CD4-positive, alpha-beta T cell treated with Interferon alpha-2 for 1 hour (primary cell): Measurements from ENCODE around the gene HECTD1.
"Not testable (repeated sequence)": the region's sequence is repeated elsewhere in the genome, so short reads cannot be mapped to it uniquely, and the experiment has no call there.

Experiments
- DNase-seq, 2 donors: peaks; one replicate each; pipeline ENCODE4 v3.0.0-alpha.2; 2020 to 2022

The HECTD1 gene

DNA sequence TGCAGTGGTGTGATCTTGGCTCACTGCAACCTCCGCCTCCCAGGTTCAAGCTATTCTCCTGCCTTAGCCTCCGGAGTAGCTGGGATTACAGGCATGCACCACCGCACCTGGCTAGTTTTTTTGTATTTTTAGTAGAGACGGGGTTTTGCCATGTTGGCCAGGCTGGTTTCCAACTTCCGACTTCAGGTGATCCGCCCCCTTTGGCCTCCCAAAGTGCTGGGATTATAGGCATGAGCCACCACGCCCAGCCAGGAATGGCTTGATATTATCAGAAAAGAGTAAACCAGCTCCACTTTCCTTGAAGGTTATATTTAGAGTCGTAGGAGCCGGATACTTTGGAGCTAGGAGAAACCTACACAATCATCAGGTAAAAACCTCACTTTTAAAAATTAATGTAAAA lies 121.1 kb downstream of the HECTD1 start:
- DNase-seq = not testable (repeated sequence)

DNA sequence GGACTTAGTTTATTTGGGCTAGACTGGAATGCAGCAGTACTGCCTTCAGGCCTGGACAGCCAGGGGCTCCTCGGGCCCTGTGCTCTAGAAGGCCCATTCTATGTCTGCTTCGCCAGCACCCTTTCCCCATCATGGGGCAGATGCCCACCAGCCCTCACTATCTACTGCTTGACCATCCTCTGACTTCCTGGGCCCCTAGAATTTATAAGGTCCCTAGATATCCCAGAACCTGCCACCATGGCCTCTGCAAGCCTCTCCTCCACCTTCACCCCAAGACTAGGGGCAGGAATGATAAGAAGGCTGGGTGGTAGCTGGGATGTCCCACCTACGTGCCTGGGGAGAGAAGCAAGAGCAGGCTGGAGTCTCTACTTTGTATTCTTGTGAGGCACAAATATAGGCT lies 122.6 kb downstream of the HECTD1 start:
- DNase-seq = no peak

DNA sequence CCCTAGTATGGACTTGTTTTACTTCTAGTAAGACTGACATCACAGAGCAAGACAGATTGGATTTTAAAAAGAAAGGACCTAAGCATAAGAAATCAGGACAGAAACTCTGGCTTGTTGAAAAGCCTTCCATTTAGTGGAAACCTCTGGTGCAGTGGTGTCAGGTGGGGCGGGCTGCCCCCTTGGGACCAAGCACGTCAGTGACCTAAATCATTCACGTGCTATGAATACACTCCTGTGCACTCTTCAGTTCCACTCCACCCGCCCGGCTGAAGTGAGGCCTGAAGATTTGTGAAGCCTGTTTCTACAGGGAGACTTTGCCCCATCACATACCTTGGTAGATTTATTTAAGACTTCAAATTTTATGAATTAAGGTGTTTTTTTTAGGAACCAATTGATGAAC lies 123.2 kb downstream of the HECTD1 start:
- DNase-seq = peak in 1 of 2 donors; percentile 8

DNA sequence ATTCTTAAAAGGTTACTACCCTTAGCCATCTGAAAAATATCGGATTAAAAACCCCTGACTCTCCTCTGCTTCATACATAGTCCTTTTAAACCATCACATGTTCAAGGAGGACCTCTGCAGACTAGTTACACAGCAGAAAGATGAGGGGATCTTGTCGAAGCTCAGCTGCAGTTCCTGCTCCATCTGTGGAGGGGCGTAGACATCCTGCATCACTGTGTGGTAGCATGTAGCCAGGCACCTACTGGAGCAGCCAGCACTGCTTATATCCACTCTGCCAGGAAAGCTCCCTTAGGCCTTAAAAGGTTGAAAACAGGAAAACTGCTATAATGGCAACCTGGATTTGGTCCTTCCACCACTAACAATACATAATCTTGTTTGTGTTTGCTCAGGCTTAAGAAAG lies 123.8 kb downstream of the HECTD1 start:
- DNase-seq = no peak

DNA sequence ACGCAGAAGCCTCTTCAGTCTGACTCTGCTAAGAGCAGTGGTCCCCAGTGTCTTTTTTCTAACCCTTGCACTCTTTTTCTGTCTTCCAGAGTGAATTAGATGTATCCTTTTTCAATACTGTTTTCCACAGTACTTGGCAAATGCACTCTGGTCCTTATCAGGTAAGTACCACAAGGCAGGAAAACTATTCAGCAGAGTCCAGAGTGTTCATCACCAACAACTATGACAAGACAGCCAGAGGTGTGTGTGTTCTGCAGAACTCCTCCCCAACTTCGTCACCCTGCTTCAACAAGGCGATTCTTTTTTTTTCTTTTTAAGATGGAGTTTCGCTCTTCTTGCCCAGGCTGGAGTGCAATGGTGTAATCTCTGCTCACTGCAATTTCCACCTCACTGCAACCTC lies 127.1 kb downstream of the HECTD1 start:
- DNase-seq = no peak

DNA sequence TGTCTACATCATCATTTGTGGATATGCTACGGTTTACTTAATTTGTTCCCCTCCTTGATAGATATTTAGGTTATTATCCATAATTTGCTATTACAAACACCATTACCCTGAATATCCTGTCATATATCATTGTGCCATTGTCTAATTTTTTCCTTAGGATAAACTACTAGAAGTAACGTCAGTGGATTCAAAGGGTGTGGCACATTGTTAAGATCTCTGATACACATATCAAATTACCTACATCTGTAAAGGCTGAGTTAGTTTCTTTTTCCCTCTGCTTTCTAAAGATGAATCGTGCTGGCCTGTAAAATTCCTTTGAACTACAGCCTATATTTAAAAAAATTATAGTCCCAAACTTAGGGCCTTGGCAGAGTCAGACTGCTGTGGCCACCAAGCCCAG lies 127.5 kb downstream of the HECTD1 start:
- no peak for DNase-seq

DNA sequence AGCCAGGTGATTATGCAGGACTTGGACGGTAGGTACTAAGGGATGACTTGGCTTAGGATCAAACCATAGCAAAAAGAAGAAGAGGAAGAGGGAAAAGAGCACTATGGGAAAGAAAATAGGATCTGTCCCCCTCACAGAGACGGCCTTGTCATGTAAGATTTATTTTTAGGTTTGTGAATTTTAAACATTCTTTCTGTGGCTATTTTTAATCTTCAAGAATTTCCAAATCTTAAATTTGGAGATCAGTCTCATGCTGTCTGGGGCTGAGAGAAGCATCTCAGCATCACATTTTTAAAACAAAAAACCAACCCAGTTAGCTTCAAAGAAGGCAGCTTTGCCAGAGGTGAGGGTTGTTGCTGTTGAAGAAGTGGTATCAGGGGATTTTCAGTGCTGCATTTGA lies 128.8 kb downstream of the HECTD1 start:
- DNase-seq = no peak

DNA sequence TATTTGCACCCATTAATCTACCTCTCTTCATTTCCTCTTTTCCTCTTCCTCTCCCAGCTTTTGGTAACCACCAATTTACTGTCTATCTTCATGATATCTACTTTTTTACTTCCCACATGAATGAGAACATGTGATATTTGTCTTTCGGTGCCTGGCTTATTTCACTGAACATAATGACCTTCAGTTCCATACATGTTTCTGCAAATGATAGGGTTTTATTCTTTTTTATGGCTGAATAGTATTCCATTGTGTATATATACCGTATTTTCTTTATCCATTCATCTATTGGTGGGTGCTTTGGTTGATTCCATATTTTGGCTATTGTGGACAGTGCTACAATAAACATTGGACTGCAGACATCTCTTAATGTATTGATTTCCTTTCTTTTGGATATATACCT lies 132.4 kb downstream of the HECTD1 start:
- DNase-seq = no peak

DNA sequence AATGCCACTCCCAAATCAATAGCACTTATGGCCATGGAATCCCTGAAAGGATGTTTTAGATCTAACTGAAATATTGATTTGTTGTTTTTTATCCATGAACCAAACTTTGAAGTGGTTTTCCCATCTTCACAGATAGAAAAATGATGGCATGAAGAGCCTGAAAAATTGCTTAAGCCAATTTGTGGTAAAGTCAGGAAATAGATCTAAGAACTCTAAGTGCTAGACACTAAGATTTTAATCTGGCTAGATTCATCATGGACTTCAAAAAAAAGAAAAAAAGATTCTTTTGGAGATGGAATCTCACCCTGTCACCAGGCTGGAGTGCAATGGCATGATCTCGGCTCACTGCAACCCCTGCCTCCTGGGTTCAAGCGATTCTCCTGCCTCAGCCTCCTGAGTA lies 136.4 kb downstream of the HECTD1 start:
- DNase-seq = no peak

DNA sequence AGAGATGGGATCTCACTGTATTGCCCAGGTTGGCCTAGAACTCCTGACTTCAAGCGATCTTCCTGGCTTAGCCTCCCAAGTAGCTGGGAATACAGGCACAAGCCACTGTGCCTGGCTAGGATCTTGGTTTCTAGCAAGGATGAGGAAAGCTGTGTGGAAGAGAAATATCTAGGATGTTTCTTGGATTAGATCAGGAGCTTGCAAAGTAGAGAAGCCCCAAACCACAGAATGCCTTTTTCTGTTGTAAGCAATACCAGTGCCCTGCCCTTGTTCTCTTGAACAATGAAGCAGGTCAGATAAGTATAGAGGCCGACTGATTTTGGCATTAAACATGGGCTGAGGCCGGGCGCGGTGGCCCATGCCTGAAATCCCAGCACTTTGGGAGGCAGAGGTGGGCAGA lies 137.2 kb downstream of the HECTD1 start:
- no peak for DNase-seq

DNA sequence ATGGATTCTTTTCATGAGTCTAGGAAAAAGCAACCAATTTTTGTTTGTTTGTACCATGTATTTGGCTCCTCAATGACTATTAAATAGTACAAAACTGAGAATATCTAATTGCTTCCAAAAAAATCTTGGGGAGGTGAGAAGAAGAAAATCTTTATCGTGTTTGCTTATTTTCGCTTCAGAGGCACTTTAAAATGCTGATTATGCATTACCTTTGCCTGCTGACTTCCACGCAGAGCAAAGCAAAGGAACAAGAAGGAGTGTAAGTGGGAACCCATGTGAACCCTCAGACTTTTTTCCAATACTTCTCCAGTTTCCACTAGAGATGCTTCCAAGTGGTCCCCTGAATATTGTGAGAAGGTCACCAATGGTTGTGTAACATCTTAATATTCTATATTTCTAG lies 138.2 kb downstream of the HECTD1 start:
- DNase-seq = no peak

DNA sequence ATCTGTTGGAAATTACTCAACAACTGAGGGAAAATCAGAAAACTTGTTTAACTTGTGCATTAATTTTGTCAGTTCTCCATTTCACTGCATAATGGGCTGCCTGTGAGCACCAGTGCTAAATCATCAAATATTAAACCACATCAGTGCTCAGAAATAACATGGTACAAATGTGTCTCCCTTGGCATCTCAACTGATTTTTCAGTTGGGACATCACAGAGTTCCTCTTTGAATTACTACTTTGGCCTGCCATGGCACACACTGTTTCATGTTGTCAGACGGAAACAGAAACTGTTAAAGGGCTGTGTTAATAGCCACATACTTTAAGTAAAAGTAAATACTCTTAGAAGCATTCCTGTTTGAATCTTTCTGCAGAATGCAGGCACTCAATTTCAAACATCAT lies 139.4 kb downstream of the HECTD1 start:
- no peak for DNase-seq

DNA sequence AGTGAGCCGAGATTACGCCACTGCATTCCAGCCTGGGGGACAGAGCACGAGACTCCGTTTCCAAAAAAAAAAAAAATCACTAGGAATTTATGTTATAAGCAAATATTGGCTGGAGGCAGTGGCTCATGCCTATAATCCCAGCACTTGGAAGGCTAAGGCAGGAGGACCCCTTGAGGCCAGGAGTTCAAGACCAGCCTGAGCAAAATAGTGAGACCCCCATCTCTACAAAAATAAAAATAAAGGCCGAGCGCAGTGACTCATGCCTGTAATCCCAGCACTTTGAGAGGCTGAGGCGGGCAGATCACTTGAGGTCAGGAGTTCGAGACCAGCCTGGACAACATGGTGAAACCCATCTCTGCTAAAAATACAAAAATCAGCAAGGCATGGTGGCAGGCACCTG lies 144.7 kb downstream of the HECTD1 start:
- DNase-seq = not testable (repeated sequence)

DNA sequence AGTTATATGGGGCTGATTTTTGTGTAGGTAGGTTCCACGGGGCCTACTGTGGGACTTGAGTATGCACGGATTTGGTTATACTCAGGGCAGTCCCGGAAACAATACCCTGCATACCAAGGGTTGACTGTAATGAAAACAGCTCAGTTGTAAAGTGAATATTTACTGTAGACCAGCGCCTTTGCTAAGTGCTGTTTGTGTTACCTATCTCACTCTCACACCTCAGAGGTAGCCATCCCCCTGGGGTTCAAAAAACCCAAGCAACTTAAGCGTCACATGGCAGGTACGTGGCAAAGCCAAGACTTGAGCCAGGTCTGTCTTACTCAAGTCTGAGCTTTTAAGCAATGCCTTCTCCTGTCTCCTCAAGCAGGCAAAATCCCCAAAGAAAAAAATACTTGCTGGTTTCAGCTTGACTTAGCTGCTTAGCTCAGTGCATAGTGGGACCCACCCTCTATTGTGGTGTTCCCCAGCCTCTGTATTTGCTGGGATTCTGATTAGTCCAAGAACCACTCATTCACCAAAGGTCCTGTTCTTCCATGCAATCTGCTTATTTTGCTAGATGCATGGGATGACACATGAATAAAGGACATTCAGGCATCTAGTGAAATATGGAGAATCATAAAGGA lies 147.2 kb downstream of the HECTD1 start:
- no peak for DNase-seq

DNA sequence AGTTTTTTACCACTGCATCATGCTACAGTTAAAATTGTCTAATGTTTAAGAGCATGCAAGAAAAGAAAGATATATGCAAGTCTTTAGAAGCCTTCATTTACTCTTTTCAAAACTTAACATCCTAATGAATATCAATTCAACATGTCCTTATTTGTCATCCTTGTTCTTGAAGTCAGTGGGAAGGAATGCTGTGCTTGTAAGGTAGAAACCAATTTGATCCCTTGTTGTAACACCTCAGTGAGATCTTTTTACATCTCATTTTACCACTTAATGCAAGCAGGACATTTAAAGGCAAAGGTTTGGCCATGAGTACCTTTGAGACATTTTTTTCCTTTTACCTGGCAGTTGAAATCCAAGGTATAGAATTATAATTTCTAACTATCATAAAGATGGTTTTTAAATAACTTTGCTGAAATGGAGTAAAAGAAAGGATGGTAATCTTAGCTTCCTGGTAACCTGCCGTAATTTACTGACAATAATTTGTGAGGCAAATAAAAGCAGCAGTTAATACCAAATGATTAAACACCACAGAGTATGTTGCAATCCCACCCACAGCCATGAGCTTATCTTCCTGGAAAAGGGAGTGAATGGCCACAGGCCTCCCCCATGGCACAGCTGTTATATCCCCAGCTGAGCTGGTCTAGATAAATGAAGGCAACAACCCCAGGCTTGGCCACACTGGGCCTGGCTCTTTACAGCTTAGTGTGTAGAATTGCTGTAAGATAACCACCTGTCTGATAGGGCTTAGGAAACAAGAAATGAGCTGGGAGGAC lies 148.3 kb downstream of the HECTD1 start:
- no peak for DNase-seq

DNA sequence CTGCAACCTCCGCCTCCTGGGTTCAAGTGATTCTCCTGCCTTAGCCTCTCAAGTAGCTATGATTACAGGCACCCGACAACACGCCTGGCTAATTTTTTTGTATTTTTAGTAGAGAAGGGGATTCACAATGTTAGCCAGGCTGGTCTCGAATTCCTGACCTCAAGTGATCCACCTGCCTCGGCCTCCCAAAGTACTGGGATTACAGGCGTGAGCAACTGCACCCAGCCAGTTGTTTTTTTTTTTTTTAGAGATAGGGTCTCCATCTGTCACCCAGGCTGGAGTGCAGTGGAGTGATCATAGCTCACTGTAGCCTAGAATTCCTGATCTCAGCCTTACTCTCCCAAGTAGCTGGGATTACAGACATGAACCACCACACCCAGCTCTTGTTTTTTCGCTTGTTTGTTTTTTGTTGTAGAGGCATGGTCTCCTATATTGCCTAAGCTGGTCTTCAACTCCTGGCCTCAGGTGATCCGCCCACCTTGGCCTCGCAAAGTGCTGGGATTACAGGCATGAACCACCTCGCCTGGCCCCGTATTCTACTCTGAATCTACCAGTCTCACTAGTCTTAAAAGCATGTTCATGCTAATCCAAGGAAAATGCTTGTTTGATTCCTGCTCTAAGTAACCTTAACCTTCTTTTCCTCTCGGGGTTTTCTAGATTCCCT lies 149.8 kb downstream of the HECTD1 start:
- DNase-seq = no peak

DNA sequence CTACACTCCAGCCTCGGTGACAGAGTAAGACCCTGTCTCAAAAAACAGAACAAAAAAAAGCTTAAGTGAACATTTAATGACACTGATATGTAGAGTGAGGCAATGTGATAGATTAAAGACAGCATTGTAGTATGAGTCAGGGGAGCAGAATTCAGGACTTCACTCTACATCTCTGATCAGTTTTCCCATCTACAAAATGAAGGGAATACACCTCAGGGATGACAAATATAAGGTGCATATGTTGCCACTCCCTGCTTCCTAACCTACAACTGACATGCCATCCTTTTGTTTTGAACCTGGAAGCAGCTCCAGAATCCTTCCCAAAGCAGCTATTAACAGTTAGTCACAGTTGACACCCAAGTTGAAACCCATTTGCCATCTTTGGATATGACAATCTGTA lies 150.6 kb downstream of the HECTD1 start:
- no peak for DNase-seq

DNA sequence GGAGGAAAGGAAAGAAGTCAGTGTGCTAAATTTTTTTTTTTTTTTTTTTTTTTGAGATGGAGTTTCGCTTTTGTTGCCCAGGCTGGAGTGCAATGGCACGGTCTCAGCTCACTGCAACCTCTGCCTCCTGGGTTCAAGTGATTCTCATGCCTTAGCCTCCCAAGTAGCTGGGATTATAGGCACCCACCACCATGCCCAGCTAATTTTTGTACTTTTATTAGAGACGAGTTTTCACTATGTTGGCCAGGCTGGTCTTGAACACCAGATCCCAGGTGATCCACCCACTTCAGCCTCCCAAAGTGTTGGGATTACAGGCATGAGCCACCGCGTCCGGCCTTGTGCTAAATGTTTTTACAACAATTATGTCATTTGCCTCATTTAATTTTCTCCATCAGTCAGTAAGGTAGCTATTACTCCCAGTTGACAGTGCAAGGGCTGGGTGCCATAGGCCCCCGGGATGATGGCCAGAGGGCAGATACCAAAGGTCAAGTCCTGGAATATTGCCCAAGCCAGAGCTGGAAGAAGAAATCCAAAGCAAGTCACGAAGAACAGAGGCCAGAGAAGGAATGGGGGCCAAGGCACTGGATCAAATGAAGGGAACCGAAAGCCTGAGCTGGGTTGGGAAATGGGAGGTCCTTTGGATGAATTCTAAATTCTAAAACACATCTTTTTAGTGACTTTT lies 154.5 kb downstream of the HECTD1 start:
- DNase-seq = not testable (repeated sequence)

DNA sequence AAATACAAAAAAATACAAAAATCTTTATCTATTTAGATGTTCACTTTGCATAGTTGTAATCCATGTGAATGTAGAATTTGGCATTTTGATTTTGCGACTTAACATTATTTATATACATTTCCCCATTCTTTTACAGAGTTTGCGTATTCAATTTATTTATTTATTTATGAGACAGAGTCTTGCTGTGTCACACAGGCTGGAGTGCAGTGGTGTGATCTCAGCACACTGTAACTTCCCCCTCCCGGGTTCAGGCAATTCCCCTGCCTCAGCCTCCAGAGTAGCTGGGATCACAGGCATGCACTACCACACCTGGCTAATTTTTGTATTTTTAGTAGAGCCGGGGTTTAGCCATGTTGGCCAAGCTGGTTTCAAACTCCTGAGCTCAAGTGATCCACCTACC lies 156.1 kb downstream of the HECTD1 start:
- no peak for DNase-seq

DNA sequence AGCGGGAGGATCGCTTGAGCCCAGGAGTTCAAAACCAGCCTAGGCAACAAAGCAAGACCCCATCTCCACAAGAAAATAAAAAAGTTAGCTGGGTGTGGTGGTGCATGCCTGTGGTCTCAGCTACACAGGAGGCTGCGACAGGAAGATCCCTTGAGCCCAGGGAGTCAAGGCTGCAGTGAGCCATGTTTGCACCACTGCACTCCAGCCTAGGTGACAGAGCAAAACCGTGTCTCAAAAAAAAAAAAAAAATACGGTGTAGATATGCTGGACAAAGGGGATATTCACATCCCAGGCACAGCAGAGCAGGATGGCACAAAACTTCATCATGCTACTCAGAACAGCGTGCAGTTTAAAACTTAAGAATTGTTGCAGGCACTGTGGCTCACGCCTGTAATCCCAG lies 156.6 kb downstream of the HECTD1 start:
- no peak for DNase-seq
